RPMI7951 (cell line): ENCODE results near the gene GRID2. TPM values are rescaled to one million over a fixed set of nuclear protein-coding genes. Genes with fewer than 3 reads are reported as not detected.
"Not testable (repeated sequence)": the region's sequence is repeated elsewhere in the genome, so short reads cannot be mapped to it uniquely, and the experiment has no call there.

Source experiments
- DNase-seq: peaks from one replicate; pipeline ENCODE4 v3.0.0-alpha.2; 2012; ENCODE audit warnings: low read depth
- total RNA-seq: library from RNA; depleted of rRNA; stranded (reverse); fragments of >200 nt; shearing (Covaris generic); gene quantifications from 2 replicates; pipeline ENCODE4 v1.2.3, GENCODE V29; 2014

GRID2 gene
- total RNA-seq, 1 experiment from 2014 or later = 0.12 TPM

DNA sequence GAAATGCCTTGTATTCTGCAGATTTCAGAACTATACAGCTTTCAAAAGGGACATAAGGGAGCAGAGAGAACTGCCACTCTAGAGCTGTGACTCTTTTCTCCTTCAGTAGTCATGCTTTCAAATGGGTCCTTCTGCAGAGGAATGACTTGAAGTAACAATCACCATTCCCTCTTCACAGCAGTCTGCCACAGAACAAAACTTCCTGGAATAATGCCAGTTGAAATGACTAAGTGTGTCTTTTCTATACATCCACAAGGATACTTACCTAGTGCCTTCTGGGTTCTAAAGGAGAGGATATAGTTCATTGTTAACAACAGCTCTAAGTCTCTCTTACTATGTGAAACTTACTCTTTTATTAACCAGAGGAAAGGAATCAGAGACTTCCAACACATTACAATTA is 1009.4 kb downstream of the GRID2 start:
- DNase-seq = no peak

DNA sequence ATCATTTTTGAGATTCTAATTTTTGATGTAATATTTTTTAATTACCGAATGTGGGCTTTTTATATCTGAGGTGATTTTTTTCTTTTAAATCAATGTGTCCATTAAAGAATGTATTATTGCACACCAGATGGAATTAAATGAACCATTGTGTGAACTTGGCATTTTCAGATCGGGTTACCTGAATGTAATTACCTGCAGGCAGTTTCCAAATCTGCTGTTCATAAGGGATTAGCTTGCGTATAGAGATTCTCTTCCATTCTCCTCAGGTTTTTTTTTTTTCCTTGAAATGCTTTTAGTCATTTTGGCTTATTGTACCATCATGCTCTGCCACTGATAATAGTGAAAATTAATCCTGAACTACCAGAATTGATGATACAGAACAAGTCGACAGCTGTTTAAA is 1013.3 kb downstream of the GRID2 start:
- DNase-seq = no peak

DNA sequence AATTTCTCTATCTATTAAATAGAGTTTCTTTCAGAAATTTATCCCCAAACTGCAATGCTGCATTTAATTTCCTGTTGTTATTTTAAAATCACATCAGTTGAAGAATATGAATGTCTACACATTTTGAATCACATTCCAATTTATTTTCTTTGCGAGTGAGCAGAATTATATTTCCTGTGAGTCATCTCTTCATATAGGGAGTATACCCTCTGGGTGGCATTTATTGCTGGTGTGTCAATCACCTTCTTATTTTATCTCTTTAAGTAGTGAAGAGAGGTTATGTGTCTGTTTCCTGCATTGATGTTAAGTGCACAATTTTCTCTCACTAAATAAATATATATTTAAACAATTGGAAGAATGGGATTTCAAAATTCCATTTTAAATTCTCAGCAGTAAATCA is 1013.8 kb downstream of the GRID2 start:
- no peak for DNase-seq

DNA sequence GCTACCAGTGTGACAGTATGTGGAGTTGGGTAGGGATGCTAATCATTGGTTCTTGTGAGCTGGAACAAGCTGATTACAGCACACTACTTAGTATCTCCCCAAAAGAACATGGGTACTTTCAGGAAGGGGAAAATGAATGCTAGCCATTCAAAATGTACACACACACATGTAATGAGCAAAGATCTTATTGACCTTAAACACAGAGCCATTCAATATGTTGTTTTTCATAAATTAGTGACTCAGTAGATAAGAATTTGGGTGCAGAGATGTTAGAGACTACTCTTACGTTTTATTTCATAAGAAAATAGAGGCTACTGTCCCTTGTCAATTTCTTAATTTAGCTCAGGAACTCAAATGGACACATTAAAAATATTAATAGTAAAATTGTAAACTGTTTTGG is 1015.3 kb downstream of the GRID2 start:
- DNase-seq = peak; percentile 29

DNA sequence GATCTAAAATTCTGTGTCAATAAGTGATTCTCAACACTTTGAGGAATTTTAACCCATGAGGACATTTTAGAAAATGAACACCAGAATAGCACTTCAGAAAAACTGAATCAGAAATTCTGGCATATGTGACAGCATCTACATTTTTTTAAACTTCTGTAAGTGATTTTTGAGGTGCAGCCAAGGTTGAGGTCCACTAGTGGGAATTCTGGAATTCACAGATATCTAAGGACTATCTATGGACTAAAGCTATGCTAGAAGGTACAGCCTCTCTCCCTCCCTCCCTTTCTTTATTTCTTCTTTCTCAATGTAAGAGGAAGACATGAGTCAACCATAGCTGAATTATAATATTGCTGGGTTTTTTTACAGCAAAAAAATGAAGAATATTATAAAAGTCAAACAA is 1016.6 kb downstream of the GRID2 start:
- no peak for DNase-seq

DNA sequence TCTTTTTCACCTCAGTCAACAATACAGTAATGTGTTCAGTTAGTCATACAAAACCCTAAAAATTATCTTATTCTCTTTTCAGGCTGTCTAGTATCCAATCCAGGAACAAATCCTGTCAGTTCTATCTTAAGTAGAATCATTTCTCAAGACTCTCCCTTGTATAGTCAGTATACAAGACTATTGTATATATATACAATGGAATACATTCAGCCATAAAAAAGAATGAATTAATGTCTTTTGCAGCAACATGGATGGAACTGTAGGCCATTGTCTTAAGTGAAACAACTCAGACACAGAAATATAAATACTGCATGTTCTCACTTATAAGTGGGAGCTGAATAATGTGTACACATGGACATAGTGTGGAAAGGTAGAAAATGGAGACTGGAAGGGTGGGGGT is 1023.6 kb downstream of the GRID2 start:
- DNase-seq = peak; percentile 7

DNA sequence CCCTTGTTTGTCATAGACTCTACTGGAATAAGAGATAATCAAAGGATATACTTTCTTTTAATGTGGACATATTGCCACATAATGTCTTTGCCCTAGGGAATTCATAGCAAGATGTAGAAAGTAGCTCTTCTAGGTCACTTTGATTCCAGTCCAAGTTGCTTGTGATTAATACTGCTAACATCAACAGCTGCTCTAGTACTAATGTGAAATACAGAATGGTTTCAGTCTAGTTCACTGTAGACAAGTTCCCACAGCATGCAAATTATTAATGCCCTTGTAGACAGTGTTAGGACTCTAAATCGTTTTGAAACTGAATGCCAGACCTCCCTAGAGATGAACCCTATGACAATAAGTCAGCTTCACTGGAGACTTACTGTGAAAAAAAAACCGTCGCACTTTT is 1030.2 kb downstream of the GRID2 start:
- DNase-seq = no peak

DNA sequence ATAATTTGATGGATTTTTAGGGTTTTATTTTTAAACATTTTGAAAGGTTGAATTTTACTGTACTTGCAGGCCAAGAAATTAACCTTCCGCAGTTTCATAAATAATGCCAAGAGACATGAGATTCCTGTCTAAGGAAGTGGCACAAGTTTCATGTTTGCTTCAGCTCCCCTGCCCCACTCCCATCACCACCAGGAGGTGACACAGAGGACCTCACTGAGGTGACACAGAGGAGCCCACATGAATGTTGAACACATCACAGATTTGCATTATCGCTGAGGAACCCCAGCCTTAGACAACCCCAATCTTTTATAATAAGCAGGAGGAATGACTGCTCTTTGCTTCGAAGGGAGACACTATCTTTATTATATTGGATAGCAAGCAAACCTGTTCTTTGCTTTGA is 1033.4 kb downstream of the GRID2 start:
- no peak for DNase-seq

DNA sequence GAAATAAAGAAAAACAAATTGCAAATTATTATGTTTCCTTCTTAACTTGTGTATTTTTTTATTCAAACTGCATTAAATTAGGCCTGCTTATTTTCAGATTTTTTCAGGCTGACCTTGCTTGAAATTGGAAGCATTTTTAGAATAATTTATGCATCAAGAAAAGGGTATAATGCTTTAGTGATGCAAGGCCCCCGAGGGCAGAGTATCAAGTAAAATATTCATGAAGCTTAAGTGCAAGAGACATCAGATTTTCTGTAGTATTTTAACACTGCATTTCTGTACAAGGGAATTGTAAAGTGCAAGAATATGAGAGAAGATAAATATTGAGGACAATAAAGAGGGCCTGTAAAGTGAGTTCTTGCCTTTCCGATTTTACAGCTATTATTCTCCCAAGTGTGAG is 1039.0 kb downstream of the GRID2 start:
- DNase-seq = no peak

DNA sequence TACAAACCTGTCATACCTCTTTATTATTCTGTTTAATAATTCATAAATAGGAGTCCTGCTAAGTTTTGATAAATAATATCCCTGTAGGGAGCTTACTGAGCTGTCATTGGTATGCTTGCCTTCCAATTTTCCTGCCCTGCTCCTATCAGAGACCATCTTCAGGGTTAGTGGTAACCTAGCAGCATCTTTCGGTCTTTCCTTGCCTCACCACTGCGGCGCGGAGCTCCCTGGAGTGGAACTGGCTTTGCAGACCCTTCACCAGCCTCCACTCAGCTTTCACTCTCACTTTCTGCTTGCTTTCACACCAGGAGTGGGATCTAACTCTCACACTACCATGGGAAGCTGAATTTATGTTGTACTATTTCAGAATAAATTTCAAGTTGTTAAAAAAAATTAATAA is 1043.1 kb downstream of the GRID2 start:
- no peak for DNase-seq

DNA sequence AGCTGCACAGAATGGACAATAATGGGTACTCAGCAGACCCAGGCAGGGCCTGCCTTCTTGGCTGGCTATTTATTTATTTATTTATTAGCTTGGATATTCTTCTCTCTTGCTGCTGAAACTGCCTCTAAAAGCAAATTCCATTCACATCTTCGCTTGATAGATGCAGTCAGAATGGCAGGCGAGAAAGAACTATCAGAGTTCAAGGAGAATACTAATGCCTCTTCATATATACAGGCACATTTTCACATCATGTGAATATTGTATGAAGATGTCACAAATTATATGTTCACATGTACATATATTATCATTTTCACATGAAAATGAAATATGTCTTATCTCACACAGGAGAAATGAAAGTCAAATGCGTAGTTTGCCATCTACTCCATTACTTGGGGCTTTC is 1045.1 kb downstream of the GRID2 start:
- no peak for DNase-seq

DNA sequence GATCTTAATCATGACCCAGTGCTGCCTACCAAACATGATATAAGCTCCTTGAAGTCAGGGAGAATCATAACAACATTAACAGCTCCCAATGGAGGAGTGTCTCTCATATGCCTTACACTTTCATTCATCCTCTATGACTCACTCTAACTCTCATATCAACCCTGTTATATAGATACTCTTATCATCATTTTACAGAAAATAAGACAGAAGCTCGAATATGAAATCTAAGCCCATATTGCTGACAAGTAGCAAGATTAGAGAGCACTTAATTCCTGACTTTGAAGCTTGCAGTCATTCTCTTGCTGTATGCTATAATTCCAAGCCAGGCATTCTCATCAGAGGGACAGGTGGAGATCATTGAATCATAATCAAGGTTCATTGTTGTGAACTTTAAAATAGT is 1048.1 kb downstream of the GRID2 start:
- no peak for DNase-seq

DNA sequence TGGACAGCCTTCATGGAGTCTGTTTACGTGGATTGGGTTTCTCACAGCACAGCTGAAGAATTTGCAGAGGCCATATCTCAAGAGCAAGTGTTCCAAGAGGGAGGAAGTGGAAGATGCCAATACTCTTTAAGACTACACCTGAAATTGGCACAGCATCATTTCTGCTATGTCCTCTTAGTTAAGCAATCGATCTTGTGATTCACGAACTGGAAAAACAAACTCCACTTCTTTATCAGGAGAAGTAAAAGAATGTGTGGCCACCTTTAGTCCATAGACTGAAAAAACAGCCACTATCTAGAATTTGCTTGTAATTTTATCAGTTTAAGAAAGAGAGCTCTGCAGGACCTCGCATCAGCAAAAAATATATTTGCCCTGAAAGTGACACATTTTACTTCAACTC is 1051.6 kb downstream of the GRID2 start:
- no peak for DNase-seq

DNA sequence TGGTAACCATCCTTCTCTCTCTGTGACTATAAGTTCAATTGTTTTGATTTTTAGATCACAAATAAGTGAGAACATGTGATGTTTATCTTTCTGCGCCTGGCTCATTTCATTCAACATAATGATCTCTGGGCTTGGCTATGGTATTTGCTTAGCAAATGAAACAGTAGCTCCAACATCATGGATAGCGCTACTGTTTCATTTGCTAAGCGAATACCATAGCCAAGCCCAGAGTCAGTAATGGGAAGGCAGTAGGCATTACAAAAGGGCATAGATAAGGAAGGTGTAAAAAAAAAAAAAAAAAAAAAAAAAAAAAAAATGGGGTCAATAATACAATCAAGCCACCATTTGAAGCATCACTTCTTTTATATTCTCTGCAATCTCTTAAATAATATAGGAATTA is 1055.8 kb downstream of the GRID2 start:
- no peak for DNase-seq

DNA sequence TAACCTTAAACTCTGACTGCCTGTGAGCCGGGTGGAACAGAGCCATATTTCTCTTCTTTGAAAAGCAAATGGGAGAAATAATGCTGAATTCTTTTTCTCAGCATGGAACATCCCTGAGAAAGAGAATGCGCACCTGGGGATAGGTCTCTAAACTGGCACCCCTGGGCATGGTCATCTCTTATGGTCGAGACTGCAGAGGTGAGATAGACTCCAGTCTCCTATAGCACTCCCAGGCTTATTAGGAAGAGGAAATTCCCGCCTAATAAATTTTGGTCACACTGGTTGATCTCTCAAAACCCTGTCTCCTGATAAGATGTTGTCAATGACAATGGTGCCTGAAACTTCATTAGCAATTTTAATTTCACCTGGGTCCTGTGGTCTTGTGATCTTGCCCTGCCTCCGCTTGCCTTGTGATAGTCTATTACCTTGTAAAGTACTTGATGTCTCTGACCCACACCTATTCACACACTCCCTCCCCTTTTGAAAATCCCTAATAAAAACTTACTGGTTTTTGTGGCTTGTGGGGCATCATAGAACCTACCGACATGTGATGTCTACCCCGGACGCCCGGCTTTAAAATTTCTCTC is 1062.5 kb downstream of the GRID2 start:
- not testable (repeated sequence) for DNase-seq

DNA sequence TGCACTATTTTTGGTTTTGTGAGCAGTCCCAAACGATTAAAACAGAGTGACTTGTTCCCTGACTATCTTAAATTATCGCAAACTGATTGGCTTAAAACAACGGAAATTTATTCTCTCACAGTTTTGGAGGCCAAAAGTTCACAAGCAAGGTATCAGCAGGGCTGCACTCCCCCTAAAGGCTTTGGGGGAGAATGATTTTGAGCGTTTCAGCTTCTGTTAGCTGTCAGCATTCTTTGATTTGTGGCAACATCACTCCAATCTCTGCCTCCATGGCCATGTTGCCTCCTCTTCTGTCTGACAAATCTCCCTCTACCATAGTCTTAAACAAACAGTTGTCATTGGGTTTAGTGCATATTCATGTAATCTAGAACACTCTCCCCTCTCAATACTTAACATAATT is 1065.2 kb downstream of the GRID2 start:
- no peak for DNase-seq

DNA sequence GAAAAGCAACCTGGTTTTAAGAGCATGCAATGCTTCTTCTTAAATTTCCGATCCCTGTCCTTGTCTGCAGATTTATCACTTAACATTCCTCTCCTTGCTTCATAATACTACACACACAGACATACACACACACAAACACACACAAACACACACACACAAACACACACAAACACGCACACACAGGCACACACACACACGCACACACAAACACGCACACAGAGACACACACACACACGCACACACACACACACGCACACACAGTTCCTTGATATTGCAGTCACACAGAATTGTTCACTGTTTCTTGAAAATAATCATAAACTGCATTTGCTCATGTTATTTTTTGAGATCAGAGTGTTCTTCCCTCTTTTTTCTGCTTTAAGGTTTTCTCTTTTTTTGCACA is 1066.5 kb downstream of the GRID2 start:
- no peak for DNase-seq

DNA sequence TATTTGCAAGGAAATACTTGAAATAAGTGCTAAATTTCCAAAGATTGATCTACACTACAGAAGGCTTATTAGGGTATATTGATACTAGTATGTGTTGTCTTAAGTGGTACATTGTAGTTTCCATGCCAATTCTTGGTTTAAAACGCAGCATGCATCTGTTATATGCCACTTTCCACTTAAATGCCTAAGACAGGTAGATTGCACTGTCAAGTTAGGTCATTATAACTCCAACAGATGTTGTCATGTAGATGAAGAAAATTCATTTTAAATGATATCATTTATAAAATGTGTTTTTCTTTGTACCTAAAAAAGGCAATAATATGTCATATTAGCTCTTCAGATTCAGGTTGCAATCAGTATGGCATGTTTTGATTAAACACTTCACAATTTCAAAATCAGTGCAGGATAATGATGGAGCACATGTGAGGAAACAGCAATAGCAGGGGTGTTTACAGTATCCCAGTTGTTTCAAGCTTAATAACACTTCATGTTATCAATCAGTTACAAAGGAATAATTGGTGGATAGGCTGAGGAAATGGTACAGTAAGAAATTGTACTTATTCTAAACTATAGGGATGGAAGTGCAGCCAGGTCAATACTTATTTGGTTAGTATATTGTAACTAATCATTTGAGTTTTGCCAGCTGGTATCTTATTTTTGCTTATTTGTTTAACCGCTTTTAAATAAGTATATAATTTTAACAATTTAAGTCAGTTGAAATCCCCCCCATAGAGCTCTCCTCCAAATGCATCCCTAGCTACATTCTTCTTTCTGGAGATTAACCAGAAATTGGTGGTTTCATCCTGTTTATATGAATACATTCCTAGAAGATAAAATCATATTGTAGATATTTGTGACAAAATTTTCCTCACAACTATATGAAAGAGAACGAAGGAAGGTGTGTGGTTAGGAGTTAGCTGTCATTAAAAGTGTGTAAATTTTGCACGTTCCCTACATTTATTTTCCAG is 1070.4 kb downstream of the GRID2 start:
- no peak for DNase-seq

DNA sequence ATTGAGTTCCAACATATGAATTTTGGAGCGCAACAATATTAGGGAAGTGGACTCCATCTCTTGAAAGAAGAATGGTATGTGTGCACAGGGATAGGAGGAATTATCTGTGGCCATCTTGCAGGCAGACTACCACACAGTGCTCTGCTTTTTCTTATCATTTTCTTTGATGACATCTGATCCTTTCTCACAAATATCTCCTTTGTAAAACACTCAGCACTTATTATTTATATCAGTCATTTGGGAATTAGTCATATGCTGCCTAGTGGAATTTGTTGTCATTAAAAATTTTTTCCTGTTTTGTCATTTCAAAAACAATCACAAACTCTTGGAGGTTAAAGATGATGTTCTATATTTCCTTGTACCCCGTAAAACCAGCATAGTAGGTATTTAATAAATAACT is 1080.5 kb downstream of the GRID2 start:
- no peak for DNase-seq

DNA sequence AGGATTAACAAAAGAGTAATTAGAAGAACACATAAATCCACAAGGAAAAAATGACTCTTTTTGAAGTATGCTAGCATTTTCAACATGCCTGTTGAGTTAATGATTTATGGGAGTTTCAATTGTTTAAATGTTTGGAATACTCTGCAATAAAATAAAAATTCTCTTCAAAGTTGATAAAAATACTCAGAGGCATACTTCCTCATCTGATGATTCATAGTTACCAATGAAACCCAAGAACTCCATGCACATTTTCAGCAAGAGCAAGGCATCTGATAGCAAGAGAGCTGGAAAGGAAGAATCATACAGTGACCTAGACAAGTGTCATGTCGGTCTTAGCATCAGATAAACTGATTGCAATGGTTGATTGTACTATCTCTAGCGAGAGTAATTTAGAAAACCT is 1081.1 kb downstream of the GRID2 start:
- DNase-seq = no peak

DNA sequence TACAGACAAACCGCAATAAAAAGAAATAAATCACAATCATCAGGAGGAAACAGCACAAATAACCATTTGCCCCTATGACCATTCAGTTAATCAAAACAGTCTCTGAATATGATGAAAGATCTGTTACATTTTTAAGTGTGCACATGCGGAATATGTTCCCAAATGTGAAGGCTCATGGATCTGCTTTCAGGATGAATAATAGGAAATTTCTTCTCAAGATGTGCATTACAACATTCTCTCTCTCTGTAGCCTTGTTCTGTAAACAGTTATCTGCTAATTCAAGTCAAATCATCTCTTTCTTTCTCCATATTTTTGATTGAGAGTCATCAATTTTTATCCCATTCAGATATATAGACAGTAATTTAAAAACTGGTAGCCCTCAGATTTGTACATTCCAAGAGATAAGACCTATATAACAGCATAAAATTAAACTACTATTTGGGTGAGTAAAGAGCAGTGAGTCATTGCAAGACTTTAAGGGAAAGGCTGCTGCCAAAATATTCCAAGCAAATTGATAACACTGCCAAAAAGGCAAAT is 1090.8 kb downstream of the GRID2 start:
- no peak for DNase-seq

DNA sequence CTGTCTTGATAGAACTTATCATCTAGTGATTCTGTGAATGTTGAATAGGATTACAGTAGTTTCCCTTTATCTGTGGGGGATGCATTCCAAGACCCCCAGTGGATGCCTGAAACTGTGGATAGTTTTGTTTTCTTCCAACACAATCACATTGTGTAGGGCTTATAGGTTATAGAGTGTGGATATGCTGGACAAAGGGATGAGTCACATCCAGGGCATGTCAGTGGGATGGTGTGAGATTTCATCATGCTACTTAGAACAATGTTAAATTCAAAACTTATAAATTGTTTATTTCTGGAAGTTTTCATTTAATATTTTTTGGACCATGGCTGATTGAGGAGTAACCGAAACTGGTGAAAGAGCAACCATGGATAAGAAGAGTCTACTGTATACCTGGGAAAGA is 1092.5 kb downstream of the GRID2 start:
- no peak for DNase-seq

DNA sequence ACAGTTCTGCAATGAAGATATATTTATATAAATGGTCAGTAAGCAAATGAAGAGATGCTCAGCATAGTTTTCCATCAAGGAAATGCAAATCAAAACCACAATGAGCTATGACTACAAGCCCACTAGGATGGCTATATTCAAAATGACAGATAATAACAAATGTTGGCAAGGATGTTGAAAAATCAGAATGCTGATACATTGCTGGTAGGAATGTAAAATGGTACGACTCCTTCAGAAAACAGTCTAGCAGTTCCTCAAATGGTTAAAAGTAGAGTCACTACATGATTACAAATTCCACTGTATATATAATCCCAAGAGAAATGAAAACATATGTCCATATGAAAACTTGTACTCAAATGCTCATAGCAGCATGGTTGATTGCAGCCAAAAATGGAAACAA is 1099.8 kb downstream of the GRID2 start:
- DNase-seq = no peak
